A549 (cell line): ENCODE measurements around the gene MAP7D3.

Experiments used
- CTCF ChIP-seq: fragments of >200 bp; sonication (Bioruptor Twin); formaldehyde crosslinking; IDR thresholded peaks from 3 replicates; pipeline ENCODE4 v1.5.1; 2016
- EHF ChIP-seq: fragments of 250-450 bp; sonication (Bioruptor Pico); IDR thresholded peaks from 2 replicates; pipeline ENCODE4 v1.5.0; 2020; ENCODE audit warnings: mild to moderate bottlenecking
- REST ChIP-seq: fragments of 200-600 bp; sonication (generic); IDR thresholded peaks from 2 replicates; pipeline ENCODE4 v1.6.1; 2016; ENCODE audit warnings: antibody characterized with exemption, mild to moderate bottlenecking, moderate library complexity

GRCh38 chrX:136207546-136207945, 43.7 kb downstream of the MAP7D3 start:
- TF ChIP-seq CTCF (no peak), REST (no peak), EHF (no peak)
